ENCODE results near the gene DHX15. TPM values are rescaled to one million over a fixed set of nuclear protein-coding genes. Genes with fewer than 3 reads are reported as not detected.

The DHX15 gene
- total and polyA plus RNA-seq, 10 of the 15 experiments (the other 5 are each of a cell fraction or from before 2014, with no cell fraction given) = 166 to 269 (median 184) TPM

- H3K9me3 ChIP-seq (replicated peaks; ENCODE audit: control insufficient read depth, insufficient read depth, low read length) = no peaks in the 10 kb centered on the region
- WGBS (ENCODE audit: insufficient coverage, insufficient replicate concordance, low lambda C conversion rate, missing lambda C conversion rate) = 82% methylated on average over 5 of the region's 5 CpGs
- peaks cover 0 to under 1% of the 10 kb centered on the region in 2 experiments; a peak in 1 of 4 replicates for H3K36me3 ChIP-seq (ENCODE audit: control insufficient read depth in 2 of 2, insufficient read depth in 2 of 2, low read length in 1 of 2)
- H3K27ac ChIP-seq (ENCODE audit: control insufficient read depth, insufficient read depth) = no peak overlapping the region
- FAIRE-seq = no peak
- no TSS peak for BruUV-seq (replicated peaks)
- ChIA-PET CTCF (interaction anchor here (1.4 kb wide), 1 partner anchor 14 kb away, joined by 3 read pairs; no protein-coding TSS in a partner anchor), SMC1A (ENCODE audit: uncharacterized antibody, unreplicated experiment) (interaction anchor here (0.9 kb wide), 1 partner anchor 16 kb away, joined by 3 read pairs; no protein-coding TSS in a partner anchor), POLR2A (no interaction called here), RAD21 (ENCODE audit: unreplicated experiment) (no interaction called here)
- H3K4me3 ChIP-seq = no peak overlapping the region
- H3K9ac ChIP-seq (ENCODE audit: control insufficient read depth, insufficient read depth, low read length) = no peak overlapping the region
- intact Hi-C loops (cut with micrococcal nuclease; ENCODE audit: unreplicated experiment) = no loop called here
- H3K27me3 ChIP-seq (replicated peaks in 1 of 2; ENCODE audit: control insufficient read depth in 2 of 2, insufficient read depth in 2 of 2, low read length in 1 of 2) = no peaks in the 10 kb centered on the region
- H3K4me2 ChIP-seq (ENCODE audit: control insufficient read depth, insufficient read depth) = no peak overlapping the region
- no peak for ATAC-seq
- H4K20me1 ChIP-seq (ENCODE audit: control insufficient read depth, insufficient read depth) = no peaks in the 10 kb centered on the region
- in situ Hi-C loops (cut with MboI) = no loop called here
- H2AFZ ChIP-seq (ENCODE audit: control insufficient read depth, low read depth, low read length) = no peak overlapping the region
- no peak for DNase-seq (ENCODE audit: low read depth, low spot score)
- H3K4me1 ChIP-seq (ENCODE audit: control insufficient read depth, insufficient read depth, low read length) = no peaks in the 10 kb centered on the region
- H3K79me2 ChIP-seq (ENCODE audit: control insufficient read depth, insufficient read depth, low read length) = no peaks in the 10 kb centered on the region
- TF ChIP-seq NR2C2 (IDR thresholded peaks at IDR 0.05; ENCODE audit: borderline replicate concordance, control insufficient read depth, insufficient read length, low read depth) (no peak), BCL3 (IDR thresholded peaks at IDR 0.05; ENCODE audit: borderline replicate concordance, insufficient read depth, low read depth, low read length, poor library complexity, severe bottlenecking) (no peak), DPF2 (IDR thresholded peaks at IDR 0.05) (no peak), SMARCA5 (IDR thresholded peaks at IDR 0.05) (no peak), ATF3 (IDR thresholded peaks at IDR 0.05; ENCODE audit: borderline replicate concordance, extremely low read depth, low read depth, low read length) (no peak), SMAD1 (IDR thresholded peaks at IDR 0.05; ENCODE audit: low read depth, partially characterized antibody) (no peak), ATF2 (IDR thresholded peaks at IDR 0.05; ENCODE audit: low read length) (no peak), EP300 (IDR thresholded peaks at IDR 0.05; ENCODE audit: borderline replicate concordance in 1 of 2, control insufficient read depth in 1 of 2, low read depth in 2 of 2, low read length in 2 of 2) (no peak), PML (IDR thresholded peaks at IDR 0.05; ENCODE audit: low read length) (no peak), CBX5 (IDR thresholded peaks at IDR 0.05; ENCODE audit: low read depth) (no peak), SUZ12 (IDR thresholded peaks at IDR 0.05; ENCODE audit: unreplicated experiment) (no peak), CEBPB (IDR thresholded peaks at IDR 0.05; ENCODE audit: borderline replicate concordance in 1 of 2, low read depth in 2 of 2, low read length in 2 of 2) (no peak), FOXK2 (IDR thresholded peaks at IDR 0.05) (no peak), RAD51 (IDR thresholded peaks at IDR 0.05) (no peak), ZNF592 (IDR thresholded peaks at IDR 0.05) (no peak), MEF2B (IDR thresholded peaks at IDR 0.05; ENCODE audit: partially characterized antibody, poor library complexity, severe bottlenecking) (no peak)
Measured at GRCh38 chr4:24511371-24512063, 72.8 kb downstream of the DHX15 start.
